A549 (cell line): ENCODE results near the gene MEF2D.

Experiments used
- CTCF ChIP-seq: fragments of >200 bp; sonication (Bioruptor Twin); formaldehyde crosslinking; IDR thresholded peaks from 3 replicates; pipeline ENCODE4 v1.5.1; 2016
- ELK1 ChIP-seq: fragments of 150-350 bp; IDR thresholded peaks from 2 replicates; pipeline ENCODE4 v1.6.1; 2014; ENCODE audit warnings: low read depth, mild to moderate bottlenecking, low read length
- EP300 ChIP-seq, 2 experiments: fragments of >200 bp; sonication (Bioruptor Twin); formaldehyde crosslinking; IDR thresholded peaks; 2 replicates in 1 of 2; 3 replicates in 1 of 2; pipeline ENCODE4 v1.6.1; 2016 to 2017
- HOXA7 ChIP-seq: fragments of 250-450 bp; sonication (Bioruptor Pico); IDR thresholded peaks from 2 replicates; pipeline ENCODE4 v1.5.0; 2020; ENCODE audit warnings: mild to moderate bottlenecking, moderate library complexity
- MAFK ChIP-seq: fragments of 450-650 bp; IDR thresholded peaks from 2 replicates; pipeline ENCODE4 v1.6.1; 2014; ENCODE audit not compliant: partially characterized antibody
- NR3C1 ChIP-seq: fragments of >200 bp; sonication (Bioruptor Twin); formaldehyde crosslinking; IDR thresholded peaks from 3 replicates; pipeline ENCODE4 v1.6.1; 2017
- POLR2A ChIP-seq: IDR thresholded peaks from 2 replicates; pipeline ENCODE4 v1.6.1; 2012; ENCODE audit warnings: mild to moderate bottlenecking, low read length
- POLR2AphosphoS2 ChIP-seq: conservative IDR thresholded peaks from 2 replicates; pipeline ENCODE4 v1.6.1; 2012; ENCODE audit warnings: low read length, improper control_type of control experiment, inconsistent platforms
- TF ChIP-seq, protein P1 (sequence below): fragments of 200-600 bp; sonication (generic); IDR thresholded peaks from 2 replicates; pipeline ENCODE4 v1.6.1; 2016; ENCODE audit warnings: antibody characterized with exemption, mild to moderate bottlenecking, moderate library complexity

GRCh38 chr1:156475568-156476500 lies 24.7 kb downstream of the MEF2D start:
- no peak for TF ChIP-seq HOXA7
- no peak; the same call in 1 of the 2 replicates for TF ChIP-seq POLR2AphosphoS2
- TF ChIP-seq, protein P1, sequence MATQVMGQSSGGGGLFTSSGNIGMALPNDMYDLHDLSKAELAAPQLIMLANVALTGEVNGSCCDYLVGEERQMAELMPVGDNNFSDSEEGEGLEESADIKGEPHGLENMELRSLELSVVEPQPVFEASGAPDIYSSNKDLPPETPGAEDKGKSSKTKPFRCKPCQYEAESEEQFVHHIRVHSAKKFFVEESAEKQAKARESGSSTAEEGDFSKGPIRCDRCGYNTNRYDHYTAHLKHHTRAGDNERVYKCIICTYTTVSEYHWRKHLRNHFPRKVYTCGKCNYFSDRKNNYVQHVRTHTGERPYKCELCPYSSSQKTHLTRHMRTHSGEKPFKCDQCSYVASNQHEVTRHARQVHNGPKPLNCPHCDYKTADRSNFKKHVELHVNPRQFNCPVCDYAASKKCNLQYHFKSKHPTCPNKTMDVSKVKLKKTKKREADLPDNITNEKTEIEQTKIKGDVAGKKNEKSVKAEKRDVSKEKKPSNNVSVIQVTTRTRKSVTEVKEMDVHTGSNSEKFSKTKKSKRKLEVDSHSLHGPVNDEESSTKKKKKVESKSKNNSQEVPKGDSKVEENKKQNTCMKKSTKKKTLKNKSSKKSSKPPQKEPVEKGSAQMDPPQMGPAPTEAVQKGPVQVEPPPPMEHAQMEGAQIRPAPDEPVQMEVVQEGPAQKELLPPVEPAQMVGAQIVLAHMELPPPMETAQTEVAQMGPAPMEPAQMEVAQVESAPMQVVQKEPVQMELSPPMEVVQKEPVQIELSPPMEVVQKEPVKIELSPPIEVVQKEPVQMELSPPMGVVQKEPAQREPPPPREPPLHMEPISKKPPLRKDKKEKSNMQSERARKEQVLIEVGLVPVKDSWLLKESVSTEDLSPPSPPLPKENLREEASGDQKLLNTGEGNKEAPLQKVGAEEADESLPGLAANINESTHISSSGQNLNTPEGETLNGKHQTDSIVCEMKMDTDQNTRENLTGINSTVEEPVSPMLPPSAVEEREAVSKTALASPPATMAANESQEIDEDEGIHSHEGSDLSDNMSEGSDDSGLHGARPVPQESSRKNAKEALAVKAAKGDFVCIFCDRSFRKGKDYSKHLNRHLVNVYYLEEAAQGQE: no peak
- TF ChIP-seq EP300 (IDR thresholded peaks at IDR 0.05): no peak
- no peak for TF ChIP-seq CTCF
- no peak for TF ChIP-seq NR3C1
- no peak for TF ChIP-seq ELK1
- TF ChIP-seq MAFK: no peak
- TF ChIP-seq POLR2A: no peak
